RCC 7860 (cell line): ENCODE results near the gene ZMYM2.

Source experiments
- DNase-seq: peaks from one replicate; pipeline ENCODE4 v3.0.0-alpha.2; 2015; ENCODE audit warnings: low spot score
- FAIRE-seq: peaks from 2 replicates; lab custom pipeline; 2012; peaks lifted over from hg19 to GRCh38; lab: Jason Lieb, UNC

ZMYM2 gene

GRCh38 chr13:20130652-20131051 is 172.1 kb downstream of the ZMYM2 start:
- no peak for FAIRE-seq
- no peak for DNase-seq

- FAIRE-seq (no peak), DNase-seq (no peak)
Observed at GRCh38 chr13:20131057-20131832, 172.7 kb downstream of the ZMYM2 start.

GRCh38 chr13:20132052-20132634 is 173.6 kb downstream of the ZMYM2 start:
- FAIRE-seq (no peak), DNase-seq (no peak)

- DNase-seq (no peak), FAIRE-seq (no peak)
Observed at GRCh38 chr13:20134732-20135131, 176.2 kb downstream of the ZMYM2 start.

GRCh38 chr13:20136781-20137703 is 178.5 kb downstream of the ZMYM2 start:
- FAIRE-seq (no peak), DNase-seq (no peak)

GRCh38 chr13:20137875-20138274 is 179.3 kb downstream of the ZMYM2 start:
- no peak for DNase-seq
- FAIRE-seq, result no peak

- no peak for DNase-seq
- no peak for FAIRE-seq
Observed at GRCh38 chr13:20140487-20140886, 182.0 kb downstream of the ZMYM2 start.
